ENCODE results near the gene ADRA2C.
"Not testable (repeated sequence)": the region's sequence is repeated elsewhere in the genome, so short reads cannot be mapped to it uniquely, and the experiment has no call there.

Gene ADRA2C

DNA sequence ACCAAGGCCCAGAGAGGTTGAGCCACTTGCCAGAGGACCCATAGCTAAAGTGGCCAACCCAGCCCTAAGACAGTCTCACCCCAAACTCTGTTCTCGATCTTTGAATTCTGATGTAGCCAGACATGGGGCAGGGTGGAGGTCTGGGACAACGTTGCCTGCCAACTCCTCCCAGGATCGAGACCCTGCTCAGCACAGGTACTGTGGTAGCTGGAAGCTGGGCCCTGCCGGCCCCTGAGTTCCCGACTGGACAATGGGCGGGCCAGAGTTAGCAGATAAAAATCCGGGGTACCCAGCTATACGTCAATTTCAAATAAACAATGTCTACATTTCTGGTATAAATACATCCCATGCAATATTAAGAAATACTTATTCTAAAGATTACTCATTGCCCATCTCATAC lies 35.3 kb downstream of the ADRA2C start:
- no peak for DNase-seq

DNA sequence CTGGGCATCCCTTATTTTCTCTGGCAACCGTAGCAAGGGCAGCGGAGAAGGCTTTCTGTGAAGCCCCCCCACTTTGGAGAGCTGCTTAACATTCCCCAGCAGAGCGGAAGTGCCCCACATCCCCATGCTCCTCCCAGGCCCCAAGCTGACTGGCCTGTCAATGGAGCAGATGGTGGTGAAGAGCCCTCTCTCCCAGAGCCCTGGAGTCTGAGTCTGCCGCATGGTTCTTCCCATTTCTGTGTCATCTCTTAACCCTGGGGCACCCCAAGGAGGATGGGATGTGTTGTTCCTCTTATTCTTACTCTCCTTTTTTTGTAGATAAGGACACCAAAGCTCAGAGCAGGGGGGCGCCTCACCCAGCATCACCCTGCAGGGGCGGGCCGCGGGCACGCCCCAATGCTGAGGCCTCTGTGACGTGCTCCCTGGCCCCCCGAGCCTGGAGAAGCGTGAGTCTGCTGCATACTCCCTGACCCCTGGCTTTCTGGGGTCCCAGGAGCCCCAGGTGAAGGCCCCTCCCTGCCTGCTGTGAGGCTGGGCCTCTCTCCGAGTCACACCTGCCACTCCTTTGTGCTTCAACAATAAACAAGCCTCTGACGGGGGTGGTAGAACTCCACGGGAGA lies 35.9 kb downstream of the ADRA2C start:
- no peak for DNase-seq

DNA sequence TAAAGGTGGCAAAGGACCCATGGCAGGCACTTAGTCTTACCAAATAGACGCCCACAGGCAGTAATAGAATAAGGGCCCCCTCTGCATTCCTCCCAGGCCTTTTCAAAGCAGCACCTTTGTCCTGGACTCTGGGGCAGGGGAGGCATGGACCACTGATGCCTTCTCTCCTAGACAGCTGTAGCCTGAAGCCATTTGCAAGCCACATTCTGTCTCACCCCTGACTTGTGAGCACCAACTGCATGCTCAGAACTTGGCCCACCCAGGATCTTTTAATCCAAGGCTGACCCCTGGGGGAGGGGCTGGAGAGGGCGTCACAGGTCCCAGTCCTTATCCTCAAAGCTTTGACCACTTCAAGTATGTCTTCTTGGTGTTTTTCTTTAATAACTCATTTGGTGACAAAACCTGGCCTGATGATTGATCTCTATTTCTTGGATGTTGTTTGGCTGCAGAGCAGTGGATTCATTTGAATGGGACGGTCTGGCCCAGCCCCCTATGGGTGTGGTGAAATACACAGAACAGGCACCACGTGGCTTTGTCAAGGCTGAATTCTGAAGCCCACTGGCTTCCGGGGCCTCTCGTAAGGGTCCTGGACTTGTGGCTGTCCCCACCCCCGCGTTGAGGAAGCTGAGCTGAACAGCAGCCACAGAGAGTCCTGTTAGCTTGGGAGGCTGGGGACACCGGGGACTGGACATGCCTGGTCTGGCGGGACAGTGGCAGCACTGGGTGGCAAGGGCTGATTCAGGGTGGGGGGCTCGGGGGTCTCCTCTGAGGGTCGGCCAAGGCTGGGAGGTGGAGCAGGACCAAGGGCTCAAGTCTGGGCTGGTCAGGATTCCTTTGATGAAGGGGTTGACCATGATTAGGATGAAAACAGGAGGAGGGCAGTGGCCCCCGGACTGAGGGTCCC lies 36.6 kb downstream of the ADRA2C start:
- DNase-seq, result no peak

DNA sequence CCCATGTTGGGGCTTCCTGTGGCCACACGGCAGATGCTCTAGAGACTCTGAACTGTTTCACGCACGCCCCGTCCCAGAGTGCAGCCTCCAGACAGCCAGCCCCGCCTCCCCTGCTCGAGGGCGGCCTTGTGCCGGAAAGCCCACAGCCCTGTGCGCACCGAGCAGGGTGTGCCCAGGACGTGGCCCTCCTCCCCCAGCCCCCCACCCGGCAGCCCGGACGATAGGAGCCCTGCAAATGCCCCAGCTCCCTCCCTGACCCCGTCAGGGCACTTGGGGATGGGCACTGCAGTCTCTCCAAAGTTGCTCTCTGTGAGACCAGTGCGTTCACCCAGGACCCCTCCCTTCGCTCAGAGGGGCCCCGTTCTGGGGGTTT lies 37.3 kb downstream of the ADRA2C start:
- no peak for DNase-seq

DNA sequence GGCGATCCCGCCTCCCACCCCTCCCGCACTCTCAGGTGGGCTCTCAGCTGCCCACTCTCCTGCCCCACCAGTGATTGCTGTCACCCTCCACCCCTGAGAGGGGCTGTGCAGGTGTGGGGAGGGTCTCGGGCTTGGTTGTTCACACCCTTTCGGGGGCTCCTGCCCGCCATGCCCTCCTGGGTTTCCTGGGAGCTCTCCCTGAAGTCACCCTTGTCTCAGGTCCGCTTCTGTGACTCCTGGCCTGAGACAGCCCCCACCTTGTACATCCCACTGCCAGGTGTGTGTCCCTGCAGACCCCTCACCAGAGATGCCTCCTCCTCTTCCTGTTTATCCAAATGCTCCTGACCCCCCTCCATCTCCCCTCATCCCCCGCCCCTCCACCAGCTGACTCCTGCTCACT lies 37.8 kb downstream of the ADRA2C start:
- DNase-seq, result no peak

DNA sequence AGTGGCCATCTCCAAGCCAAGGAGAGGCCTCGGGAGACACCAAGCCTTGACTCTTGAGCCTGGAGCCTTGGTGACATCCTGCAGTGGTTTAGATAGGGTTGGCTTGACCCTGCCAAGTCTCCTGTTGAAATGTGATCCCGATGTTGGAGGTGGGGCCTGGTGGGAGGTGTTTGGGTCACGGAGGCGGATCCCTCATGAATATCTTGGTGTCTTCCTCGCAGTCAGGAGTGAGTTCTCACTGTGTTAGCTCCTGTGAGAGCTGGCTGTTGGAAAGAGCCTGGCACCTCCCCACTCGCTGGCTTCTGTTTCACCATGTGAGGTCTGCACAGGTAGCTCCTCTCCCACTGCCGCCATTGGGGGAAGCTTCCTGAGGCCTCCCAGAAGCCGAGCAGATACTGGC lies 38.8 kb downstream of the ADRA2C start:
- DNase-seq, result no peak

DNA sequence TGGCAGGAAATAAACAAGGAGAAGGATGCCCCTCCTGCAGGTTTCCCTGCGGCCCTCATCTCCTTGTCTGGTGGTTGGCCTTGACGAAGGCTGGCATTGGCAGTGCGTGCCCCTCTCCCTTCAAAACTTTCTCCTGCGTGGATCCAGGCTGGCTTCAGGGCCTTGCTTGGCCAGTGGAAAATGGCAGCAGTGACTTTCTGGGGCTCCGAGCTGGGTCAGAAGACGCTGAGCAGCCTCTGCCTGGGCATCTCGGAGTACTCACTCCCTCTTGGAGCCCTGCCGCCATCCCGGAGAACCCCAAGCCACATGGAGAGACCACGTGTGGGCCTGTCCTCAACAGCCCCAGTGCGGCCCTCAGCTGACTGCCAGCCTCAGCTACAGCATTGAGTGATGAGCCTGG lies 39.5 kb downstream of the ADRA2C start:
- DNase-seq, result no peak

DNA sequence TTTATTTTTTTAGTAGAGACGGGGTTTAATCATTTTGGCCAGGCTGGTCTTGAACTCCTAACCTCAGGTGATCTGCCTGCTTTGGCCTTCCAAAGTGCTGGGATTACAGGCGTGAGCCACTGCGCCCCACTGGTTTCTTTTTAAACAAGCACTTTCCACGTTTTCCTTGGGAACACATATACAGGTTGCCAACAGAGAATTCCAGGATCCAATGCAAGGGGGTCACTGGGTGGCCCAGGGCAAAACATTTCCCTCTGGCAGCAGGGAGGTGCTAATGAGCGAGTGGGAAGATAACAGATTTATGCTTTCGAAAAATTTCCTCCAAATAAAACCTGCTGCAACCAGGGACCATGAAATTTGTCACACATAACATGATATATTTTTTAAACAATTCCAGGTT lies 41.1 kb downstream of the ADRA2C start:
- DNase-seq, result no peak

DNA sequence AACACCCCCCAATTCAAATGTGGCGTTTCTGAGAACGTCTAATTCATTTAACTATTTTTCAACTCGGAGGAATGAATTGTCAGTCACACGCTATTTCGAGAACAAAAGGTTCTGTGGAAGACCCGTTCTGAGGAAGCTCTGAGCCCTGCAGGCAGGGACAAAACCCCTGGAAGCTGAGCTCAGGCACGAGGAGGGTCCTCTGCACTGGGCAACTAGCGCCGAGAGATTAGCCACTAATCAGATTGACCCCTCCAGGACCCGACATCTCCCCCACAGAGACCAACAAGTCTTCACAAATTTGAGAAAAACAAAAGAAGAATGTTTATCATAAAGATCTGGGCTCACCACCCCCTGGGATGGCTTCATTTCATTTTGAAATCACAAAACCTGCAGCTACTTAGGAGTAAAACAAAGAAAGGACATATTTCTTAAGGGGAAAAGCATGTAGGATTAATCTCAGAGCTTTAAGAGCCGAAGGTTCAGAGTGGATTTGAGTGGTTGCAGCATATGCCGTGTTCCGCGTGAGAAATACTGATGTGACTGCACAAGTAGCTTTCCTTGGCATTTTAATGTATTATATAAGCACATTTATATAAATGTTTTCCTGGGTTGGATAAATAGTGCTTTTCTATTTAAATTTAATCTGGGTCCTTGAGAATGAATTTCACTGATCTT lies 41.8 kb downstream of the ADRA2C start:
- DNase-seq, result no peak

DNA sequence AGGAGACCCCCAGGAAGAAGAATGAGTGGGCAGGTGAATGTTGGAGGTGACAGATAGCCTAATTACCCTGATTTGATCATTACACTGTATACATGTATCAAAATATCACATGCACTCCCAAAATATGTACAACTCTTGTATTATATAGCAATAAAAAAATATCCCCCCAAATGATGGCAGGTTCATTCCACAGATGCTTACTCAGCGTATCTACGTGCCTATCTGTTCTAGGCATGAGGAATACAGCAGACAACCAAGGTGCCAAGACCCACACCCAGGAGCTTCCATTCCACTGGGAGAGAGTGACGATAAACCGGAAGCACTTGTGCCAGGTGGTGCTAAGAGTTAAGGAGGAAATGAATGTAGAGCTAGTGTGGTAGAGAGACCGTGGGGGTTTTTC lies 42.4 kb downstream of the ADRA2C start:
- no peak for DNase-seq

DNA sequence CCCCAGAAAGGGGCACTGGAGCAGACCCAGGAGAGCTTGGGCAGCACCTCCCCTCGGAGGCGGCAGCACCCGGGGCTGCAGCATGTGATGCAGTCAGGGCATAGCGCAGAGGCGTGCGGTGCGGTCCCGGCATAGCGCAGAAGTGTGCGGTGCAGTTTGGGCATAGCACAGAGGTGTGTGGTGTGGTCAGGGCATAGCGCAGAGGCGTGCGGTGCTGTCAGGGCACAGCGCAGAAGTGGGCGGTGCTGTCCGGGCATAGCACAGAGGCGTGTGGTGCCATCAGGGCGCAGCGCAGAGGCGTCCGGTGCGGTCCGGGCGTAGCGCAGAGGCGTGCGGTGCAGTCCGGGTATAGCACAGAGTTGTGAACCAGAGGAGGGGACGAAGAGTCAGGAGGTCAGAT lies 42.8 kb downstream of the ADRA2C start:
- DNase-seq, result no peak

DNA sequence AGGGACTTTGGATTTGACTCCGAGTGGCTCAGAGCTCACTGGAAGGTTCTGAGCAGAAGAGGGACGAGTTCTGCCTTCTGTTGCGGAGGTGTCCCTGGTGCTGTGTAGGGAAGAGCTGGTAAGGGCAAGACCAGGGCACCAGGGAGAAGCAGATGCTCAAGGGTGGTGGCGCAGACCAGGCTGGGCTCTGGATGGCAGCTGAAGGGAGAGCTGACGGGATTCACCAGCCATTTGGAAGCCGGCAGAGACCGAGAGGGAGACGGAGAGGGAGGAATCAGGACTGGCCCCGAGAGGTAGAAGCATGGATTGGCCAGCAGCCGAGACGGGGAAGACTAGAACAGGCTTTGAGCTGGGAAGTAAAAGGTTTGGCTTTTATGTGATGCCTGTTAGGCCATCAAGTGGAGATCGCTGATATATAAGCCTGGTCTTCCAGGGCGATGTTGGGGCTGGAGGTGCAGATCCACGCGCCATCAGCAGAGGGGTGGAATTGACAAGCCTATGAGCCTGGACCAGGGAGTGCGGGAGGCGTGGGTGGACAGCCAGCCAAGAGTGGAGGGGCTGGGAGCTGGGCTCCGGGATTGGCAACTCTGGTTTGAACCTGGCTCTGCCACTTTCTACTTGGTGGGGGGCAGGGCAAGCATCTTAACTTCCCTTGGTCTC lies 43.4 kb downstream of the ADRA2C start:
- DNase-seq, result no peak

DNA sequence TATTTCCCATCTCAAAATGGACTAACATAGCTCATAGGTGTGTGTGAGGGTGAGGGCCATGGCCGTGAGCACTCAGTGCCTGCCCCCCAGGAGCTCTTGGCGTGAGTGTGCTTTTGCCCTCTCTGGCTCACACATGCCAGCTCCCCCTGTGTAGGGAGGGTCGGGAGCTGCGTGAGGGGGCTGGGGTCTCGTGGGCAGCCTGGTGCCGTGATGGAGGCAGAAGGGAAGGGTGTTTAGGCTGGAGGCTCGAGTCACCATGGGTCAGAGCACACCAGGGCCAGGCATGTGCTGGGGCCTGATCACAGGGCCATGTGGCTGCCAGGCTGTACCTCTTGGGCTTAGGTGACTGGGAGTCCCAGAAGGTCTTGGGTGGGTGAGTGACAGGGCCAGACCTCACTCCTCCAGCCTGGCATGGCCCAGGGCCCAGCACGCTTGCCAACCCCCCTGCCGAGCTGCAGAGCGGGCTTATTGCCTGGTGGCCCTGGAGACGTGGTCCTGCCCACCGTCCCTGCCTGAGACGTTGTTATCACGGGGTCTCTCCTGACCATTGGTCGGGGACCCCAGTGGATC lies 44.0 kb downstream of the ADRA2C start:
- no peak for DNase-seq

DNA sequence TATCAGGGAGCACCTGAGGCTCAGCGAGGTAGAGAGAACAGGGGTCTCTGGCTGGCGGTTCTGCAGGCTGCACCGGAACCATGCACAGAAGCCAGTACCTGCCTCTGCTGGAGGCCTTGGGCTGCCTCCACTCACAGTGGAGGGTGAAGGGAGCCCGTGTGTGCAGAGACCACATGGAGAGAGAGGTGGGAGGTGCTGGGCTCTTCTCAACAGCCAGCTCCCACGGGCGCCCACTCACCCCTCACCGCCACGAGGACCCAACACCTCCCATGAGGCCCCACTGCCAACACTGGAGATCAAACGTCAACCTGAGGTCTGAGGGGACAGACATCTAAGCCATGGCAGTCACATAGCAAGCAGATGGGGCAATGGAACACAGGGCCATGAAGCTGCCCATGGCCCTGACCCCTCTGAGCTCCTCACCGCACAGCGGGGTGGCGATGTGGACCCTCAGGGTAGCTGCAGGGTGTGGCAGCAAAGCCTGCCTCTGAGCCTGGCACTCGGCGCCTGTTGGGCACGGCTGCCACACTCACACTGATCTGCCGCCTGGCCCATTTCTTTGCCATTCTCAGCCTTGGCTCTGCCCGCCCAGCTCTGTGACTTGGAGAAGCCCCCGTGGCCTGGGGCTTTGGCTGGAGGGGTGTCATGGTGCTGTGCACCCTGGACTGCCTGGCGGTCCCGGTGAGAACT lies 44.8 kb downstream of the ADRA2C start:
- no peak for DNase-seq

DNA sequence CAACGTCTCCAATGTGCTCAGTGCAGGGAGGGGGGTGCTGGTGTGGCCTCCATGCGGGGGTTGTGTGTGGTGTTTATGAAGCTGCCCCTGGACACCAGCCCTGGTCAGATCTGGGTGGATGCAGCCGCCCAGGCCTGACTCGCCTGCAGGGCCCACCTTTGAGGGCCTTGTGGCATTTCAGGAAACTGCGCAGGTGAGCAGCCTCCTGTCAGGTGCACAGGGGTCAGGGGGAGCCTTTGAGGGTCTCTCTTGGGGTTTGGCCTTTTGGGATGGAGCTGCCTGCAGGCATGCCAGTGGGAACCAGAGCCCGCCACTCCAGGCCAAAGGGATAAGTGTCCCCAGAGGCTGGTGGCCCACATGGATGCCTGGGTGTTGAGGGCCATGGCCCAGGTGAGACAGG lies 45.4 kb downstream of the ADRA2C start:
- no peak for DNase-seq

DNA sequence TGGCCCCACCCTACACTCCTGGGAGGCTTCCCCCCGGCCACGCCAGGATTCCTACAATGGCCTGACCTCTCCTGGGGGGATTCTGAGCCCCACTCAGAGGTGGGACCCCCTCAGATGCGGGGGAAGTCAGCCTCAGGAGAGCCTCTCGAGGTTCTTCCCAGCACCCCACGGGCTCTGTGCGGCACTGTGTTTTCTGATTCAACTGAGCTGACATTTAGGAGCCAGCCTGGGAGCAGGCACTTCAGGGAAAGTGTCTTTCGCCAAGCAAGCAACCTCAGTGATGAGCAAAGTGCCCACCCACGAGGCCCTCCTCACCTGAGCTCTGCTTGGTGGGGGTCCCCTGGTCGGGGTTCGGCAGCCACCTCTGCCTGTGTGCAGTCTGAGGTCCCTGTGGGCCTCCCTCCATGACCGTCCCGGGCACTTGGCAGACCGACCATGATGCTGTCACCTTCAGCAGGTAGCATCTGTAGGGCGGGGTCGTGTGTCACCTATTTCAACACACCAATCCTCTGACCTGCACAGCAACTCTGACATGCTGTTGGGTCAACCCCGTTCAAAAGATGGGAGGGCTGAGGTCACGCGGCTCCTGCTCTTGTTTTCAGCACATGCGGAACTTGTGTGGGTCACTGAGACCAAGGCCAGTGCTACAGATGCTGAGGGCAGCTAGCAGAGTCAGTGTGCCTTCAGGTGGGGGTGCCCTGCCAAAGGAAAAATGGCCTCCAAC lies 46.2 kb downstream of the ADRA2C start:
- DNase-seq, result no peak

DNA sequence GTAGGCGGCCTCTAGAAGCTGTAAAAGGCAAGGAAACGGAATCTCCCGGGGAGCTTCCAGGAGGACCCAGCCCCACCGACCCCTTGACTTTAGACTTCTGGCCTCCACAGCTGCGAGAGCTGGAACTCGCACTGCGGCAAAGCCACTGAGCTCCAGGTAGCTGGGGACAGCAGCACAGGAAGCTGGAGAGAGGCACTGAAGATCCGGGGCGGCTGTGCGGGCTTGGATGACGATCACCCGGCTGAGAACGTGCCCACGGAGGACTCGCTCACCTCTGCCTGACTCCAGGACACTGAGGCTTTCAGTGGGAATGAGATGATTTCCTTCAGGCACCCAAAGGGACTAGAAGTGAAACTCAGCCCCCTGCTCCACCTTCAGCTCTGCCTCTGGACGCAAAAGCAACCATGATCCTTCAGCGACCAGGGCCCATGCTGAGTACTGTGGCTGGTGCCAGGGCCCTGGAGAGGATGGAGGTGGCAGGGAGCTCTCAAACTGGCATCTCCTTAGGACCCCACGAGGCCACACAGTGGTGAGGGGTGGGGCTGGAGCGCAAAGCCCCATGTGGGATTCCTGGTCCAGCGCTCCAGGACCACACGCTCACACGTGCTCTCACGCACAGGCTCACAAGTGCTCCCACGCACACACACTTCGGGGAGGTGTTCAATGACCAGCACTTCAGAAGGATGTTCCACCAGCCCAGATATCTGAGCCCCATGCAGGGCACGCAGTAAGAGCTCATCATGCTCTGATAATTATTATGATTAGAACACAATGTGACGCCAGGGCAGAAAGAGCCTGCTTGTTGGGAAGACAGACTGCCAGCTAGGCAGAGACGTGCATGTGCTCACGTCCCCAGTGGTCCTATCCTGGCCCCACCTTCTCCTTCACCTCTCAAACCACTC lies 47.2 kb downstream of the ADRA2C start:
- no peak for DNase-seq

DNA sequence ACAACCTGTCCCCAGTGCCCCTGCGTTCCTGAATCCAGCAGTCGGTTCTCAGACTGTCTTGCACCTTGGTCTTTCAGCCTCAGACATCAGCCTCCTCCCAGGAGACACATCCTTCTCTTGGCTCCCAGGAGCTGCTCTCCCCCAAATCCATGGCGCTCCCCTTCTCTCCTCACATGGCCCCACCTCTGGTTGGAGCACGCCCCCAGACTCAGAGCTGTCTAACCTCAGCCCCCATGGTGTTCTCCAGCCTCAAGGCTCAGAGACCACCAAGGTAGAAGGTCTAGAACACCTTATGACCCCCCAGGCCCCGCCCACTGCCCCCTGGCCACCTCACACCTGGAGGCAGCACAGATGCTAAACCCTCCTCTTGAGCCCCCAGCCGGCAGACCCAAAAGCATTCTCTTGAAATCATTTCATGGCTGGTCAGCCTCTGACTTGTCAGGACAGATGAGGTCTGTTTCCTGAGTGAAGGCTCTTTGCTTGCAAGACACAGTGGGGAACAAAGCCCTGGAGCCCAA lies 47.9 kb downstream of the ADRA2C start:
- no peak for DNase-seq

DNA sequence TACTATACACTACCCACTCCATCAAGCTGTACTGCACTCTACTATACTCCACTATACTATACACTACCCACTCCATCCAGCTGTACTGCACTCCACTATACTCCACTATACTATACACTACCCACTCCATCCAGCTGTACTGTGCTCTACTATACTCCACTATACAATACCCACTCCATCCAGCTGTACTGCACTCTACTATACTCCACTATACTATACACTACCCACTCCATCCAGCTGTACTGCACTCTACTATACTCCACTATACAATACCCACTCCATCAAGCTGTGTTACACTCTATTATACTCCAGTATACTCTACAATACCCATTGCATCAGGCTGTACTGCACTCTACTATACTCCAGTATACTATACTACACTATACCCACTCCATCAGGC lies 48.7 kb downstream of the ADRA2C start:
- DNase-seq, result not testable (repeated sequence)

DNA sequence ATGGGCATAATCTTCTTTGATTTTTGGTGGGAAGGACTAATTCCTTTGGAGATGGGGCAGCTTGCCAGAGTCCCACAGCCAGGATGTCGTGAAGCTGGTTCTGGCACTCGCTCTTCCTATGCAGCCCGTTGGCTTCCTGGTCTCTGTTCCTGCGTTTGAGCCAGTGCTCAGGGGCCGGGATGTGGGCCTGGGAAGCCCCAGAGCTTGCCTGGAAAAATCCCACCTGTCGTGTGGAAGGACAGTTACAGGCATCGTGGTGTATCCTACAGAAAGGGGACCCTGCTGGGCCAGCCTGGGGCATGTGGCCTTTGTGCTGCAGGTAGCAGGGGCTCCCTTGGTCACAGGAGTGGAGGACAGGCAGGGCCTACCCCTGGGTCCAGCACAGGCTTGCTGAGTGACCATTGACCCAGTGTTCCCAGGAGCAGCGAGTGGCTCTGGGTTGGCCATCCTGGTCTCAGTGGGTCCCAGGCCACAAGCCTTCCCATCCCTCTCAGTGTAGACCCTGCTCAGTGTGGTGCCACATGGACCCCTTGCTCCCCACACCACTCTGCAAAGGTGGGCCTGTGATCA lies 50.2 kb downstream of the ADRA2C start:
- DNase-seq, result no peak
